Right cardiac atrium (tissue), 5 donors: Measurements from ENCODE around the gene CPT1B. TPM values are rescaled to one million over a fixed set of nuclear protein-coding genes. Genes with fewer than 3 reads are reported as not detected.
A peak's percentile ranks its signal among the peaks of the same experiment; 100 is the strongest.
"Not testable (repeated sequence)": the region's sequence is repeated elsewhere in the genome, so short reads cannot be mapped to it uniquely, and the experiment has no call there.

Experiments
- ATAC-seq, 2 donors: fragments of 200-7000 bp; cut with Tn5 transposase; one replicate each; pipeline versions ENCODE4 v1.8.0 to v1.9.1; 2020; ENCODE audit warnings: moderate library complexity in 2 of 2, mild to moderate bottlenecking in 1 of 2
- DNase-seq, 3 donors: peaks; one replicate each; pipeline ENCODE4 v3.0.0-alpha.2; 2020
- H3K27ac ChIP-seq: one replicate; pipeline ENCODE4 v1.5.1; 2013; ENCODE audit warnings: mild to moderate bottlenecking, low read length, control low read depth, moderate library complexity
- H3K27me3 ChIP-seq: one replicate; pipeline ENCODE4 v1.6.1; 2013; ENCODE audit not compliant: control insufficient read depth, insufficient read depth
- H3K4me1 ChIP-seq: one replicate; pipeline ENCODE4 v1.6.1; 2013; ENCODE audit warnings: low read length; ENCODE audit not compliant: control insufficient read depth, insufficient read depth
- H3K4me3 ChIP-seq: one replicate; pipeline ENCODE4 v1.5.1; 2013; ENCODE audit warnings: low read length, control low read depth
- H3K9me3 ChIP-seq: one replicate; pipeline ENCODE4 v1.6.1; 2013; ENCODE audit warnings: low read length; ENCODE audit not compliant: control insufficient read depth
- WGBS: extraction: QIAGEN DNeasy Blood & Tissue Kit; methylation state at CpG from one replicate; pipeline ENCODE4 v1.1.7; 2013; 5-methylcytosine and 5-hydroxymethylcytosine counted together
- intact Hi-C, 4 donors: fragments of 100-400 bp; cut with DNase I; formaldehyde crosslinking; loops; one replicate each; pipeline versions ENCODE4 v1.11.0 to v1.14.0; 2022 to 2023
- polyA plus RNA-seq: library from polyadenylated mRNA; stranded (reverse); fragments of 200-250 nt; gene quantifications from one replicate; pipeline ENCODE4 v1.2.3, GENCODE V29; 2013
- total RNA-seq, 4 donors: library from RNA; stranded (reverse); fragmentation: NEBNext Ultra II Directional; extraction: Animal tissue kit (Norgen Biotek cat#: 25700); gene quantifications; one replicate each; pipeline ENCODE4 v1.2.1, GENCODE V29; 2021
- donor health status: healthy with polysubstance abuse.
- donor health status: DM: no; HTN: yes; CAD: no.
- donor health status: DM: no; HTN: no; CAD: no.
- donor health status: DM: no; HTN: yes; CAD: no; lungs with severe emphysema.
- donor health status: DM: yes; HTN: yes; CAD: no.

Gene CPT1B
- total and polyA plus RNA-seq, 5 donors = 217 to 290 (median 237) TPM

- 38% methylated on average over 18 of the region's 18 CpGs for WGBS
- ATAC-seq (no peak), DNase-seq (peak in 1 of 3 donors; percentile 58)
- H3K9me3 ChIP-seq = no peaks in the 10 kb centered on the region
- H3K4me1 ChIP-seq = peaks cover 1% of the 10 kb centered on the region
- no peak overlapping the region for H3K27ac ChIP-seq
- no peak overlapping the region for H3K4me3 ChIP-seq
- no peaks in the 10 kb centered on the region for H3K27me3 ChIP-seq
- intact Hi-C loops = no loop called here
Observed at GRCh38 chr22:50621948-50622722, 43.9 kb upstream of the CPT1B start.

- Histone ChIP-seq H3K27ac (no peak overlapping the region), H3K4me1 (no peaks in the 10 kb centered on the region), H3K9me3 (no peaks in the 10 kb centered on the region), H3K27me3 (no peaks in the 10 kb centered on the region), H3K4me3 (no peak overlapping the region)
- DNase-seq (no peak), ATAC-seq (peak; percentile 4 to 39)
- WGBS = 32% methylated on average over 10 of the region's 10 CpGs
- intact Hi-C loops = no loop called here
Observed at GRCh38 chr22:50621356-50621880, 43.2 kb upstream of the CPT1B start.

- no peak overlapping the region for H3K27ac ChIP-seq
- ATAC-seq = peak; percentile 75 to 81
- intact Hi-C loops = no loop called here
- H3K27me3 ChIP-seq = no peaks in the 10 kb centered on the region
- DNase-seq = peak in 1 of 3 donors; percentile 92
- 18% methylated on average over 25 of the region's 25 CpGs for WGBS
- H3K4me3 ChIP-seq = no peak overlapping the region
- no peaks in the 10 kb centered on the region for H3K4me1 ChIP-seq
- H3K9me3 ChIP-seq = no peaks in the 10 kb centered on the region
Observed at GRCh38 chr22:50620593-50621355, 42.5 kb upstream of the CPT1B start.

GRCh38 chr22:50614296-50614695 lies 36.1 kb upstream of the CPT1B start:
- H3K9me3 ChIP-seq, intact Hi-C loops, H3K4me3 ChIP-seq, H3K27ac ChIP-seq, DNase-seq, H3K27me3 ChIP-seq, ATAC-seq, H3K4me1 ChIP-seq: not testable (repeated sequence)
- WGBS = 84% methylated on average over 3 of the region's 3 CpGs

GRCh38 chr22:50613291-50613981 lies 35.2 kb upstream of the CPT1B start:
- intact Hi-C loops = no loop called here
- H3K27me3 ChIP-seq = no peaks in the 10 kb centered on the region
- DNase-seq = peak in 2 of 3 donors; percentile 53 to 84
- 64% methylated on average over 22 of the region's 22 CpGs for WGBS
- H3K4me1 ChIP-seq = no peaks in the 10 kb centered on the region
- H3K4me3 ChIP-seq = no peak overlapping the region
- no peak overlapping the region for H3K27ac ChIP-seq
- no peaks in the 10 kb centered on the region for H3K9me3 ChIP-seq
- peak; percentile 70 to 79 for ATAC-seq

- 31% methylated on average over 31 of the region's 31 CpGs for WGBS
- ATAC-seq (peak; percentile 29 to 54), DNase-seq (no peak)
- intact Hi-C loops = no loop called here
- Histone ChIP-seq H3K27ac (no peak overlapping the region), H3K9me3 (no peaks in the 10 kb centered on the region), H3K4me1 (no peaks in the 10 kb centered on the region), H3K27me3 (no peaks in the 10 kb centered on the region), H3K4me3 (no peak overlapping the region)
Observed at GRCh38 chr22:50612528-50613221, 34.4 kb upstream of the CPT1B start.

GRCh38 chr22:50612168-50612527 lies 33.9 kb upstream of the CPT1B start:
- intact Hi-C loops = no loop called here
- no peak for DNase-seq
- H3K27me3 ChIP-seq = no peaks in the 10 kb centered on the region
- no peaks in the 10 kb centered on the region for H3K4me1 ChIP-seq
- no peak overlapping the region for H3K4me3 ChIP-seq
- 66% methylated on average over 6 of the region's 6 CpGs for WGBS
- H3K27ac ChIP-seq = no peak overlapping the region
- no peak for ATAC-seq
- no peaks in the 10 kb centered on the region for H3K9me3 ChIP-seq

- intact Hi-C loops = no loop called here
- ATAC-seq (no peak), DNase-seq (no peak)
- H3K27me3 ChIP-seq = no peaks in the 10 kb centered on the region
- no peaks in the 10 kb centered on the region for H3K4me1 ChIP-seq
- no peaks in the 10 kb centered on the region for H3K9me3 ChIP-seq
- 88% methylated on average over 26 of the region's 26 CpGs for WGBS
- no peak overlapping the region for H3K4me3 ChIP-seq
- no peak overlapping the region for H3K27ac ChIP-seq
Observed at GRCh38 chr22:50611341-50612060, 33.3 kb upstream of the CPT1B start.

- 87% methylated on average over 17 of the region's 17 CpGs for WGBS
- DNase-seq = no peak
- intact Hi-C loops = no loop called here
- Histone ChIP-seq H3K4me1 (no peaks in the 10 kb centered on the region), H3K27ac (no peak overlapping the region), H3K9me3 (no peaks in the 10 kb centered on the region), H3K4me3 (no peak overlapping the region), H3K27me3 (no peaks in the 10 kb centered on the region)
- ATAC-seq = no peak
Observed at GRCh38 chr22:50610581-50610980, 32.4 kb upstream of the CPT1B start.

GRCh38 chr22:50610041-50610451 lies 31.8 kb upstream of the CPT1B start:
- ATAC-seq = no peak
- H3K27me3 ChIP-seq = no peaks in the 10 kb centered on the region

More at GRCh38 chr22:50610041-50610451, 31.8 kb upstream of the CPT1B start:
- DNase-seq = peak in 1 of 3 donors; percentile 38
- Histone ChIP-seq H3K4me3 (no peak overlapping the region), H3K4me1 (no peaks in the 10 kb centered on the region), H3K27ac (no peak overlapping the region), H3K9me3 (no peaks in the 10 kb centered on the region)
- WGBS = 85% methylated on average over 11 of the region's 11 CpGs
- intact Hi-C loops = no loop called here
